Fibroblast of lung (primary cell): ENCODE results near the gene BABAM2. TPM values are rescaled to one million over a fixed set of nuclear protein-coding genes. Genes with fewer than 3 reads are reported as not detected.

Experiments used
- DNase-seq, 2 donors: peaks; one replicate each; pipeline versions ENCODE4 v3.0.0 to v3.0.0-alpha.2; 2010; ENCODE audit warnings: low read depth in 2 of 2
- H2AFZ ChIP-seq: 2 replicates; pipeline ENCODE4 v1.5.1; 2012; ENCODE audit warnings: low read length, control low read depth, inconsistent platforms
- H3K27ac ChIP-seq: 2 replicates; pipeline ENCODE4 v1.5.1; 2011; ENCODE audit warnings: low read length, control low read depth; ENCODE audit not compliant: insufficient read depth
- H3K27me3 ChIP-seq: 2 replicates; pipeline ENCODE4 v1.5.1; 2011; ENCODE audit warnings: mild to moderate bottlenecking, low read length; ENCODE audit not compliant: control insufficient read depth, insufficient read depth
- H3K36me3 ChIP-seq: 2 replicates; pipeline ENCODE4 v1.5.1; 2011; ENCODE audit warnings: low read length; ENCODE audit not compliant: control insufficient read depth, insufficient read depth
- H3K4me1 ChIP-seq: 2 replicates; pipeline ENCODE4 v1.5.1; 2011; ENCODE audit warnings: low read length; ENCODE audit not compliant: control insufficient read depth, insufficient read depth; ENCODE audit errors: extremely low read depth
- H3K4me2 ChIP-seq: 2 replicates; pipeline ENCODE4 v1.5.1; 2011; ENCODE audit warnings: low read length, control low read depth; ENCODE audit not compliant: insufficient read depth; ENCODE audit errors: extremely low read depth
- H3K4me3 ChIP-seq, 4 experiments: fragments of 200-600 bp in 1 of 4; sonication (generic) in 1 of 4; replicated peaks in 1 of 4; 2 replicates each; pipeline ENCODE4 v1.5.1; 2011 to 2016; ENCODE audit warnings: low read length in 4 of 4, low read depth in 3 of 4, mild to moderate bottlenecking in 3 of 4, control low read depth in 2 of 4, inconsistent platforms in 1 of 4, mixed read lengths in 1 of 4; ENCODE audit not compliant: insufficient read depth in 1 of 4; ENCODE audit errors: control extremely low read depth in 1 of 4
- H3K79me2 ChIP-seq: 2 replicates; pipeline ENCODE4 v1.5.1; 2012; ENCODE audit warnings: mild to moderate bottlenecking, low read length, inconsistent platforms; ENCODE audit not compliant: control insufficient read depth, insufficient read depth
- H3K9ac ChIP-seq: 2 replicates; pipeline ENCODE4 v1.5.1; 2011; ENCODE audit warnings: mild to moderate bottlenecking, low read length, control low read depth; ENCODE audit not compliant: insufficient read depth
- H3K9me3 ChIP-seq: 2 replicates; pipeline ENCODE4 v1.5.1; 2012; ENCODE audit warnings: low read depth, low read length; ENCODE audit not compliant: control insufficient read depth, insufficient read depth
- H4K20me1 ChIP-seq: 2 replicates; pipeline ENCODE4 v1.5.1; 2011; ENCODE audit warnings: low read length; ENCODE audit not compliant: control insufficient read depth, insufficient read depth; ENCODE audit errors: extremely low read depth
- EZH2 ChIP-seq: IDR thresholded peaks from 2 replicates; pipeline ENCODE4 v1.5.1; 2012; ENCODE audit warnings: low read length, control low read depth, mild to moderate bottlenecking; ENCODE audit errors: missing control alignments
- polyA plus RNA-seq, 2 donors: library from polyadenylated mRNA; depleted of rRNA in 1 of 2; stranded (reverse) in 1 of 2; unstranded in 1 of 2; fragments of >200 nt; gene quantifications; 2 replicates each; pipeline ENCODE4 v1.2.1, GENCODE V29; 2011 to 2012; ENCODE audit warnings: missing spikeins in 1 of 2
- total RNA-seq: library from RNA; depleted of rRNA; stranded (reverse); fragments of >200 nt; gene quantifications from 2 replicates; pipeline ENCODE4 v1.2.1, GENCODE V29; 2014
- TF ChIP-seq, protein P1 (sequence below), 2 donors: IDR thresholded peaks in 1 of 2; conservative IDR thresholded peaks in 1 of 2; 1 replicate in 1 of 2; 2 replicates in 1 of 2; pipeline ENCODE4 v1.5.1; 2011 to 2012; ENCODE audit warnings: low read length in 2 of 2, control low read depth in 1 of 2, inconsistent platforms in 1 of 2, low read depth in 1 of 2, mild to moderate bottlenecking in 1 of 2

Gene BABAM2
- total and polyA plus RNA-seq, 2 donors (not counting 1 experiment from before 2014, with no cell fraction given), result 25.6 to 33.4 TPM

- Histone ChIP-seq H3K36me3 (no peaks in the 10 kb centered on the region), H3K4me1 (no peaks in the 10 kb centered on the region), H3K9ac (no peak overlapping the region), H4K20me1 (no peaks in the 10 kb centered on the region), H3K4me2 (no peak overlapping the region), H3K9me3 (no peaks in the 10 kb centered on the region), H3K27me3 (no peaks in the 10 kb centered on the region), H3K79me2 (no peaks in the 10 kb centered on the region), H3K4me3 (no peak overlapping the region), H2AFZ (no peak overlapping the region), H3K27ac (no peak overlapping the region)
- TF ChIP-seq EZH2, result no peak
- TF ChIP-seq, protein P1, sequence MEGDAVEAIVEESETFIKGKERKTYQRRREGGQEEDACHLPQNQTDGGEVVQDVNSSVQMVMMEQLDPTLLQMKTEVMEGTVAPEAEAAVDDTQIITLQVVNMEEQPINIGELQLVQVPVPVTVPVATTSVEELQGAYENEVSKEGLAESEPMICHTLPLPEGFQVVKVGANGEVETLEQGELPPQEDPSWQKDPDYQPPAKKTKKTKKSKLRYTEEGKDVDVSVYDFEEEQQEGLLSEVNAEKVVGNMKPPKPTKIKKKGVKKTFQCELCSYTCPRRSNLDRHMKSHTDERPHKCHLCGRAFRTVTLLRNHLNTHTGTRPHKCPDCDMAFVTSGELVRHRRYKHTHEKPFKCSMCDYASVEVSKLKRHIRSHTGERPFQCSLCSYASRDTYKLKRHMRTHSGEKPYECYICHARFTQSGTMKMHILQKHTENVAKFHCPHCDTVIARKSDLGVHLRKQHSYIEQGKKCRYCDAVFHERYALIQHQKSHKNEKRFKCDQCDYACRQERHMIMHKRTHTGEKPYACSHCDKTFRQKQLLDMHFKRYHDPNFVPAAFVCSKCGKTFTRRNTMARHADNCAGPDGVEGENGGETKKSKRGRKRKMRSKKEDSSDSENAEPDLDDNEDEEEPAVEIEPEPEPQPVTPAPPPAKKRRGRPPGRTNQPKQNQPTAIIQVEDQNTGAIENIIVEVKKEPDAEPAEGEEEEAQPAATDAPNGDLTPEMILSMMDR (conservative IDR thresholded peaks at IDR 0.05 in 1 of 2, IDR thresholded peaks at IDR 0.05 in 1 of 2; ENCODE audit: low read depth in 1 of 2, low read length in 2 of 2), result no peak
- no peak for DNase-seq
Observed at GRCh38 chr2:28068088-28068487, 177.6 kb downstream of the BABAM2 start.

- DNase-seq, result no peak
- no peak overlapping the region for H3K4me2 ChIP-seq
- no peak overlapping the region for H3K4me3 ChIP-seq
- no peak overlapping the region for H2AFZ ChIP-seq
- H3K9ac ChIP-seq, result no peak overlapping the region
- H3K27ac ChIP-seq, result no peak overlapping the region
- no peaks in the 10 kb centered on the region for H4K20me1 ChIP-seq
- TF ChIP-seq EZH2, result no peak
- TF ChIP-seq, protein P1 (conservative IDR thresholded peaks at IDR 0.05 in 1 of 2, IDR thresholded peaks at IDR 0.05 in 1 of 2; ENCODE audit: low read depth in 1 of 2, low read length in 2 of 2), result no peak
- H3K36me3 ChIP-seq, result no peaks in the 10 kb centered on the region
- no peaks in the 10 kb centered on the region for H3K9me3 ChIP-seq
- H3K4me1 ChIP-seq, result no peaks in the 10 kb centered on the region
- no peaks in the 10 kb centered on the region for H3K27me3 ChIP-seq
- no peaks in the 10 kb centered on the region for H3K79me2 ChIP-seq
Observed at GRCh38 chr2:28068527-28068926, 178.0 kb downstream of the BABAM2 start.

DNA sequence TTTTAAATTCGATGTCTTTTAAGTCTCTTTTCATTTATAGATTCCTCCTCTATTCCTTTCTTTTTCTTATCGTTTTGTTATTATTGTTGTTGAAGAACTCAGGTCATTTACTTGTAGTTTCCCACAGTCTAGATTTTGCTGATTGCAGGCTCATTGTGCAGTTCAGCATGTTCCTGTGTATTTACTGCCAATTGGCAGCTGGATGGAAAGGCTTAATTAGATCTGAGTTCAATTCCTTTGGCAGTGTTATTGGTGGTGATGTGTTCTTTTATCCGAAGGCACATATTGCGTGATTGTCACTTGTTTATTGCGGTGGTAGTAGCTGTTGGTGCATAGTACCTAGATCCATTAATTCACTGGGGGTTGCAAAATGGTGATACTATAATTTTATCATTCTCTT, 180.7 kb downstream of the BABAM2 start:
- Histone ChIP-seq H3K4me3 (no peak overlapping the region), H3K9me3 (no peaks in the 10 kb centered on the region)
- TF ChIP-seq EZH2, result no peak
- TF ChIP-seq, protein P1 (conservative IDR thresholded peaks at IDR 0.05 in 1 of 2, IDR thresholded peaks at IDR 0.05 in 1 of 2; ENCODE audit: low read depth in 1 of 2, low read length in 2 of 2), result no peak

More for the DNA sequence above, 180.7 kb downstream of the BABAM2 start:
- Histone ChIP-seq H3K79me2 (no peaks in the 10 kb centered on the region), H3K36me3 (no peaks in the 10 kb centered on the region), H3K9ac (no peak overlapping the region), H3K27ac (no peak overlapping the region), H3K4me2 (no peak overlapping the region), H4K20me1 (no peaks in the 10 kb centered on the region), H3K4me1 (no peaks in the 10 kb centered on the region), H3K27me3 (no peaks in the 10 kb centered on the region), H2AFZ (no peak overlapping the region)
- no peak for DNase-seq
